ENCODE measurements around the gene FRMD1.

- TF ChIP-seq CTCF (IDR thresholded peaks at IDR 0.05) (no peak), ATF3 (CRISPR knock-in tag; conservative IDR thresholded peaks at IDR 0.05) (no peak), IRF2 (CRISPR knock-in tag; IDR thresholded peaks at IDR 0.05; ENCODE audit: borderline replicate concordance, low read depth) (no peak), NR1H2 (CRISPR knock-in tag; IDR thresholded peaks at IDR 0.05) (no peak), MAX (CRISPR knock-in tag; IDR thresholded peaks at IDR 0.05) (no peak), TCF7 (CRISPR knock-in tag; IDR thresholded peaks at IDR 0.05; ENCODE audit: low read depth) (no peak)
These were observed 40.5 kb upstream of the FRMD1 start for GRCh38 chr6:168119539-168119938.
